Body of pancreas (tissue), 4 donors: ENCODE data around the gene VWF.

Experiments
- CTCF ChIP-seq, 7 experiments: fragments of 450-650 bp in 4 of 7; fragments of 200-600 bp in 3 of 7; sonication (generic) in 3 of 7; IDR thresholded peaks; one replicate each; pipeline ENCODE4 v1.5.1; 2016 to 2019; ENCODE audit warnings: antibody characterized with exemption in 7 of 7
- POLR2A ChIP-seq, 3 donors: fragments of 450-650 bp; IDR thresholded peaks; one replicate each; pipeline ENCODE4 v1.6.1; 2016; ENCODE audit warnings: antibody characterized with exemption in 3 of 3, mild to moderate bottlenecking in 2 of 3

DNA sequence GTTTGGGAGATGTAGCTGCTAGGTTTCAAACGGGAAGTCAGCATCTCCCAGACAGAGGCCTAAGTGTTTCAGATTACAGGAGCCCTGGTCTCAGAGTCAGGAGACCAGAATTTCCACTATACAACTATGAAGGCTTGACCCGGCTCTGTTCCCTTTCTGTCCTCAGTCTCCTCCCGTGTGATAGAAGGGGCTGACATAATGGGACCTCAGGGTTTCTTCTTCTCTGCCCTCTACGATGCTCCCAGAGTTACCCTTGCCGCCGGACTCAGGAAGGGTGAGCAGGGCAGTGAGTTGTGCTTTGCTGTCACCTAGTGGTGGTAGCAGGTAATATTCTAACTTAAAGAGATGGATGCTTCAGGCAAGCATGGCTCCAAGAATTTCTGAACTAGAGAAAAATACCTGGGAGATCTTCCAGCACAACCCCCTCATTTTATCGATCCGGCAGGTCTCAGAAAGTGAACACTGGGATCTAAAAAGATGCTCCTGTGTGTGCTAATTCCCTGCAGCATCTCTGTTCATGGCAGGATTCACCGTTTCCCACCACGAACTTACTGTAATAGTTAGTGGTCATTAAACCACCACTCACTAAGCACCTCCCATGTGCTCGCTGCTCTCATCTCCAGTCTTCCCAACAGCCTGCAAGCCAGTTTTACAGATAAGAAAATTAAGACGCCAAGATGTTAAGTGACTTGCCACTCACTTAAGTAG, 84.4 kb downstream of the VWF start:
- TF ChIP-seq CTCF (IDR thresholded peaks at IDR 0.05) (peak; percentile 73 to 90 (median 88)), POLR2A (IDR thresholded peaks at IDR 0.05) (no peak)
